Suprapubic skin (tissue), 4 donors: ENCODE data around the gene CMTR2.

Experiments used
- POLR2A ChIP-seq, 2 donors: fragments of 450-650 bp; IDR thresholded peaks; one replicate each; pipeline ENCODE4 v1.6.1; 2017; ENCODE audit warnings: antibody characterized with exemption in 2 of 2, mild to moderate bottlenecking in 2 of 2, moderate library complexity in 2 of 2
- POLR2AphosphoS5 ChIP-seq, 3 donors: sonication (generic); formaldehyde crosslinking; IDR thresholded peaks; one replicate each; pipeline ENCODE4 v1.6.1; 2017; ENCODE audit warnings: antibody characterized with exemption in 3 of 3
- TF ChIP-seq, protein P1 (sequence below), 2 donors: fragments of 200-600 bp in 1 of 2; fragments of 450-650 bp in 1 of 2; sonication (generic) in 1 of 2; IDR thresholded peaks; one replicate each; pipeline ENCODE4 v1.5.1; 2016 to 2019; ENCODE audit warnings: antibody characterized with exemption in 2 of 2, mild to moderate bottlenecking in 1 of 2, moderate library complexity in 1 of 2

DNA sequence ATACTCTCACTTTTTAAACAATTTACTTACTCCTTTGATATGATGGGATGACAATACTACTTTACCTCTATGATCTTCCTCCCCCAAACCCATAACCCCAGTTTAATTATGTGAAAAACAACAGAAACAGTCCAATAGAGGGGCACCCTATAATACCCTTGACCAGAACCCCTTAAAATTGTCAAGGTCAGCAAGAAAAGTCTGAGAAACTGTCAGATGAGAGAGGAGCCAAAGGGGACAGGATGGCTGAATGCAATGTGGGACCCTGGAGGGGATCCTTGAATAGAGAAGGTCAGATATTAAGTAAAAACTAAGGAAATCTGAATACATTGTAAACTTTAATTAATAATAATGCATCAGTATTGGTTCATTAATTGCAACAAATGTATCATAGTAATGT lies 42.9 kb downstream of the CMTR2 start:
- TF ChIP-seq, protein P1, sequence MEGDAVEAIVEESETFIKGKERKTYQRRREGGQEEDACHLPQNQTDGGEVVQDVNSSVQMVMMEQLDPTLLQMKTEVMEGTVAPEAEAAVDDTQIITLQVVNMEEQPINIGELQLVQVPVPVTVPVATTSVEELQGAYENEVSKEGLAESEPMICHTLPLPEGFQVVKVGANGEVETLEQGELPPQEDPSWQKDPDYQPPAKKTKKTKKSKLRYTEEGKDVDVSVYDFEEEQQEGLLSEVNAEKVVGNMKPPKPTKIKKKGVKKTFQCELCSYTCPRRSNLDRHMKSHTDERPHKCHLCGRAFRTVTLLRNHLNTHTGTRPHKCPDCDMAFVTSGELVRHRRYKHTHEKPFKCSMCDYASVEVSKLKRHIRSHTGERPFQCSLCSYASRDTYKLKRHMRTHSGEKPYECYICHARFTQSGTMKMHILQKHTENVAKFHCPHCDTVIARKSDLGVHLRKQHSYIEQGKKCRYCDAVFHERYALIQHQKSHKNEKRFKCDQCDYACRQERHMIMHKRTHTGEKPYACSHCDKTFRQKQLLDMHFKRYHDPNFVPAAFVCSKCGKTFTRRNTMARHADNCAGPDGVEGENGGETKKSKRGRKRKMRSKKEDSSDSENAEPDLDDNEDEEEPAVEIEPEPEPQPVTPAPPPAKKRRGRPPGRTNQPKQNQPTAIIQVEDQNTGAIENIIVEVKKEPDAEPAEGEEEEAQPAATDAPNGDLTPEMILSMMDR (IDR thresholded peaks at IDR 0.05), result no peak
- TF ChIP-seq POLR2AphosphoS5 (IDR thresholded peaks at IDR 0.05) (no peak), POLR2A (IDR thresholded peaks at IDR 0.05) (no peak)
